HFFc6 (cell line): ENCODE results near the gene BLMH. TPM values are rescaled to one million over a fixed set of nuclear protein-coding genes. Genes with fewer than 3 reads are reported as not detected.
"Not testable (repeated sequence)": the region's sequence is repeated elsewhere in the genome, so short reads cannot be mapped to it uniquely, and the experiment has no call there.

Experiments used
- DNase-seq: peaks from one replicate; pipeline ENCODE4 v3.0.0-alpha.2; 2018
- H3K27ac Mint-ChIP-seq: 2 replicates; pipeline ENCODE4 v1.8.0; 2020; ENCODE audit warnings: mild to moderate bottlenecking, mixed read lengths
- H3K27me3 Mint-ChIP-seq: 2 replicates; pipeline ENCODE4 v1.8.0; 2021; ENCODE audit warnings: mild to moderate bottlenecking, moderate library complexity, mixed read lengths; ENCODE audit not compliant: insufficient read depth
- H3K36me3 Mint-ChIP-seq: 2 replicates; pipeline ENCODE4 v1.8.0; 2021; ENCODE audit warnings: low read depth, mixed read lengths
- H3K4me1 Mint-ChIP-seq: 2 replicates; pipeline ENCODE4 v1.8.0; 2020; ENCODE audit warnings: low read depth, mixed read lengths
- H3K4me3 Mint-ChIP-seq: 2 replicates; pipeline ENCODE4 v1.8.0; 2020; ENCODE audit warnings: mild to moderate bottlenecking, moderate library complexity, mixed read lengths
- H3K9me3 Mint-ChIP-seq: 2 replicates; pipeline ENCODE4 v1.8.0; 2020; ENCODE audit warnings: mild to moderate bottlenecking, mixed read lengths
- CTCF ChIP-seq: fragments of 200-600 bp; sonication (generic); IDR thresholded peaks from 2 replicates; pipeline ENCODE4 v1.5.0; 2021; ENCODE audit warnings: antibody characterized with exemption, mild to moderate bottlenecking
- total RNA-seq, 6 experiments: library from RNA; stranded (reverse); fragmentation: NEBNext Ultra II Directional; extraction: Animal tissue kit (Norgen Biotek cat#: 25700); gene quantifications; 2 replicates in 1 of 6; 3 replicates in 5 of 6; pipeline ENCODE4 v1.2.3, GENCODE V29; 2021

The BLMH gene
- total RNA-seq, 6 experiments from 2014 or later: 20.0 to 24.6 (median 22.4) TPM

- H3K36me3 Mint-ChIP-seq: no peaks in the 10 kb centered on the region
- H3K27ac Mint-ChIP-seq: no peak overlapping the region
- H3K4me3 Mint-ChIP-seq: no peak overlapping the region
- TF ChIP-seq CTCF: no peak
- no peak for DNase-seq
- no peaks in the 10 kb centered on the region for H3K9me3 Mint-ChIP-seq
- H3K27me3 Mint-ChIP-seq: peaks cover 20% of the 10 kb centered on the region
- peaks cover 9% of the 10 kb centered on the region for H3K4me1 Mint-ChIP-seq
Measured at GRCh38 chr17:30210366-30210765, 81.4 kb downstream of the BLMH start.

- Mint-ChIP-seq H3K9me3 (no peaks in the 10 kb centered on the region), H3K4me1 (peaks cover 9% of the 10 kb centered on the region), H3K36me3 (no peaks in the 10 kb centered on the region), H3K27me3 (peaks cover 20% of the 10 kb centered on the region), H3K4me3 (no peak overlapping the region), H3K27ac (no peak overlapping the region)
- DNase-seq: no peak
- no peak for TF ChIP-seq CTCF
Measured at GRCh38 chr17:30209930-30210329, 81.8 kb downstream of the BLMH start.

- no peak for TF ChIP-seq CTCF
- H3K27ac Mint-ChIP-seq: no peak overlapping the region
- peaks cover 17% of the 10 kb centered on the region for H3K27me3 Mint-ChIP-seq
- DNase-seq: no peak
- H3K4me1 Mint-ChIP-seq: peaks cover 9% of the 10 kb centered on the region
- no peaks in the 10 kb centered on the region for H3K9me3 Mint-ChIP-seq
- H3K4me3 Mint-ChIP-seq: no peak overlapping the region
- H3K36me3 Mint-ChIP-seq: no peaks in the 10 kb centered on the region
Measured at GRCh38 chr17:30208214-30208613, 83.5 kb downstream of the BLMH start.

GRCh38 chr17:30207655-30208054, 84.1 kb downstream of the BLMH start:
- no peak overlapping the region for H3K4me3 Mint-ChIP-seq
- peaks cover 9% of the 10 kb centered on the region for H3K4me1 Mint-ChIP-seq
- DNase-seq: no peak
- H3K9me3 Mint-ChIP-seq: no peaks in the 10 kb centered on the region
- no peak overlapping the region for H3K27ac Mint-ChIP-seq
- no peaks in the 10 kb centered on the region for H3K36me3 Mint-ChIP-seq
- peaks cover 16% of the 10 kb centered on the region for H3K27me3 Mint-ChIP-seq
- TF ChIP-seq CTCF: no peak

GRCh38 chr17:30203471-30203981, 88.2 kb downstream of the BLMH start:
- H3K27ac Mint-ChIP-seq: no peak overlapping the region
- no peak overlapping the region for H3K4me3 Mint-ChIP-seq
- H3K4me1 Mint-ChIP-seq: peaks cover 25% of the 10 kb centered on the region
- no peaks in the 10 kb centered on the region for H3K9me3 Mint-ChIP-seq
- no peaks in the 10 kb centered on the region for H3K36me3 Mint-ChIP-seq
- TF ChIP-seq CTCF: no peak
- no peak for DNase-seq
- H3K27me3 Mint-ChIP-seq: peaks cover 5% of the 10 kb centered on the region

GRCh38 chr17:30200656-30201055, 91.1 kb downstream of the BLMH start:
- H3K4me3 Mint-ChIP-seq, H3K9me3 Mint-ChIP-seq: not testable (repeated sequence)

More at GRCh38 chr17:30200656-30201055, 91.1 kb downstream of the BLMH start:
- H3K27ac Mint-ChIP-seq, H3K36me3 Mint-ChIP-seq, DNase-seq, H3K27me3 Mint-ChIP-seq: not testable (repeated sequence)
- peaks cover 16% of the 10 kb centered on the region for H3K4me1 Mint-ChIP-seq
